ENCODE data around the gene SAP30BP.

The SAP30BP gene

DNA sequence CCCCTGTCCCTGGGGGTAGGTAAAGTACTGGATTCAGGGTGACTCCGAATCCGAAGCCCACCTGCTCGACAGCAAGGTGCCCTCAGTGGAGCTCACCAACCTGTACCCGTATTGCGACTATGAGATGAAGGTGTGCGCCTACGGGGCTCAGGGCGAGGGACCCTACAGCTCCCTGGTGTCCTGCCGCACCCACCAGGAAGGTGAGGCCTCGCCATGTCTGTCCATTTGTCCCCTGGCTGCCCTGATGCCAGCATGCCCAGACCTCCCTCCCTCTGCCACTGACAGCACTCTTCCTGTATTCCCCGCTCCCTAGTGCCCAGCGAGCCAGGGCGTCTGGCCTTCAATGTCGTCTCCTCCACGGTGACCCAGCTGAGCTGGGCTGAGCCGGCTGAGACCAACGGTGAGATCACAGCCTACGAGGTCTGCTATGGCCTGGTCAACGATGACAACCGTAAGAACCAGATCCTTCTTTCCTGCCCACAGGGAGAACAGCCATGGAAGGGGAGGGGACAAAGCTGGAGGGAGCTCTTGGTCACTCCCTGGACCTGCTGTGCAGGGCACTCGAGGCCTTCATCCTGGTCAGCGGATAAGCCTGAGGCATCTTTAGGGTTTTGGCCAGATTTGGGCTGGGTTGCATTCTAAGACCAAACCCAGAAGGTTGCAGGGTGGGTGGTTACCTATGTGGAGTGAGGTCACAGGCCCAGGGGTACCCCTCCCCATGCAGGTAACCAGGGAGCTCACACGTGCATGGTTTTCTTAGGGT is 83.7 kb downstream of the SAP30BP start:
- no peak for TF ChIP-seq CREB1 (IDR thresholded peaks at IDR 0.05; ENCODE audit: low read depth)
- TF ChIP-seq, protein P1, sequence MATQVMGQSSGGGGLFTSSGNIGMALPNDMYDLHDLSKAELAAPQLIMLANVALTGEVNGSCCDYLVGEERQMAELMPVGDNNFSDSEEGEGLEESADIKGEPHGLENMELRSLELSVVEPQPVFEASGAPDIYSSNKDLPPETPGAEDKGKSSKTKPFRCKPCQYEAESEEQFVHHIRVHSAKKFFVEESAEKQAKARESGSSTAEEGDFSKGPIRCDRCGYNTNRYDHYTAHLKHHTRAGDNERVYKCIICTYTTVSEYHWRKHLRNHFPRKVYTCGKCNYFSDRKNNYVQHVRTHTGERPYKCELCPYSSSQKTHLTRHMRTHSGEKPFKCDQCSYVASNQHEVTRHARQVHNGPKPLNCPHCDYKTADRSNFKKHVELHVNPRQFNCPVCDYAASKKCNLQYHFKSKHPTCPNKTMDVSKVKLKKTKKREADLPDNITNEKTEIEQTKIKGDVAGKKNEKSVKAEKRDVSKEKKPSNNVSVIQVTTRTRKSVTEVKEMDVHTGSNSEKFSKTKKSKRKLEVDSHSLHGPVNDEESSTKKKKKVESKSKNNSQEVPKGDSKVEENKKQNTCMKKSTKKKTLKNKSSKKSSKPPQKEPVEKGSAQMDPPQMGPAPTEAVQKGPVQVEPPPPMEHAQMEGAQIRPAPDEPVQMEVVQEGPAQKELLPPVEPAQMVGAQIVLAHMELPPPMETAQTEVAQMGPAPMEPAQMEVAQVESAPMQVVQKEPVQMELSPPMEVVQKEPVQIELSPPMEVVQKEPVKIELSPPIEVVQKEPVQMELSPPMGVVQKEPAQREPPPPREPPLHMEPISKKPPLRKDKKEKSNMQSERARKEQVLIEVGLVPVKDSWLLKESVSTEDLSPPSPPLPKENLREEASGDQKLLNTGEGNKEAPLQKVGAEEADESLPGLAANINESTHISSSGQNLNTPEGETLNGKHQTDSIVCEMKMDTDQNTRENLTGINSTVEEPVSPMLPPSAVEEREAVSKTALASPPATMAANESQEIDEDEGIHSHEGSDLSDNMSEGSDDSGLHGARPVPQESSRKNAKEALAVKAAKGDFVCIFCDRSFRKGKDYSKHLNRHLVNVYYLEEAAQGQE (IDR thresholded peaks at IDR 0.05; ENCODE audit: low read depth): no peak
- TF ChIP-seq EP300 (IDR thresholded peaks at IDR 0.05; ENCODE audit: borderline replicate concordance): no peak
- TF ChIP-seq FOXM1 (IDR thresholded peaks at IDR 0.05; ENCODE audit: borderline replicate concordance, low read depth): no peak
- no peak for TF ChIP-seq YY1 (IDR thresholded peaks at IDR 0.05; ENCODE audit: low read depth)
- TF ChIP-seq TEAD4 (IDR thresholded peaks at IDR 0.05): no peak
- TF ChIP-seq EGR1 (IDR thresholded peaks at IDR 0.05): no peak
- TF ChIP-seq CEBPB (IDR thresholded peaks at IDR 0.05): no peak
- TF ChIP-seq TAF1 (IDR thresholded peaks at IDR 0.05; ENCODE audit: low read depth): no peak
- no peak for TF ChIP-seq NFIC (IDR thresholded peaks at IDR 0.05)
- no peak for TF ChIP-seq RAD21 (IDR thresholded peaks at IDR 0.05; ENCODE audit: low read depth)
- TF ChIP-seq ZBTB7A (IDR thresholded peaks at IDR 0.05; ENCODE audit: low read depth): no peak
- TF ChIP-seq, protein P2, sequence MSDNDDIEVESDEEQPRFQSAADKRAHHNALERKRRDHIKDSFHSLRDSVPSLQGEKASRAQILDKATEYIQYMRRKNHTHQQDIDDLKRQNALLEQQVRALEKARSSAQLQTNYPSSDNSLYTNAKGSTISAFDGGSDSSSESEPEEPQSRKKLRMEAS (IDR thresholded peaks at IDR 0.05): no peak
- no peak for TF ChIP-seq TCF12 (IDR thresholded peaks at IDR 0.05; ENCODE audit: low read depth)

DNA sequence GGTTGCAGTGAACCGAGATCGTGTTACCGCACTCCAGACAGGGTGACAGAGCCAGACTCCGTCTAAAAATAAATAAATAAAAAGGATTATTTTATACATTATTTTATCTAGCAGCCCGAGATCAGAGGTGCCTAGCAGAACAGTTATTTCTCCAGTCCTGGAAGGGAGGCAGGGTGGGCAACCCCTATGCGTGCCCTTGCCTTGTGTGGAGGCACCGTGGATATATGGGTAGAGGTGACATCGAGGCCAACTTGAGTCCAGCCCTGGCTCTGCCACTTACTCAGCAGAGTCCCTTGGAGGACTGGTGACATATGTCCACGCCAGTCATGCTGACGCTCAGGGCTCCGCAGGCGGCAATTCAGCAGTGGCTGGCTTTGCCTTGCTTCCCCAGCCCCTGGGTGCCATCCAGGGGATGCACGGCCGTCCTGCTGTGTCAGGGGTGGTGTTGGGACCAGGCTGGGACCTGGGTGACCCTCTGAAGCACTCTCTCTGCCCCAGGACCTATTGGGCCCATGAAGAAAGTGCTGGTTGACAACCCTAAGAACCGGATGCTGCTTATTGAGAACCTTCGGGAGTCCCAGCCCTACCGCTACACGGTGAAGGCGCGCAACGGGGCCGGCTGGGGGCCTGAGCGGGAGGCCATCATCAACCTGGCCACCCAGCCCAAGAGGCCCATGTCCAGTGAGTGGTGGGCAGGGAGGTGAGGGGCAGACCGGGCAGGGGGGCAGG is 84.7 kb downstream of the SAP30BP start:
- TF ChIP-seq, protein P3, sequence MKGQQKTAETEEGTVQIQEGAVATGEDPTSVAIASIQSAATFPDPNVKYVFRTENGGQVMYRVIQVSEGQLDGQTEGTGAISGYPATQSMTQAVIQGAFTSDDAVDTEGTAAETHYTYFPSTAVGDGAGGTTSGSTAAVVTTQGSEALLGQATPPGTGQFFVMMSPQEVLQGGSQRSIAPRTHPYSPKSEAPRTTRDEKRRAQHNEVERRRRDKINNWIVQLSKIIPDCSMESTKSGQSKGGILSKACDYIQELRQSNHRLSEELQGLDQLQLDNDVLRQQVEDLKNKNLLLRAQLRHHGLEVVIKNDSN (IDR thresholded peaks at IDR 0.05): no peak
- no peak for TF ChIP-seq CREB1 (IDR thresholded peaks at IDR 0.05; ENCODE audit: low read depth)
- no peak for TF ChIP-seq ZBTB7A (IDR thresholded peaks at IDR 0.05; ENCODE audit: low read depth)
- no peak for TF ChIP-seq EGR1 (IDR thresholded peaks at IDR 0.05)
- TF ChIP-seq CEBPB (IDR thresholded peaks at IDR 0.05): no peak
- no peak for TF ChIP-seq EP300 (IDR thresholded peaks at IDR 0.05; ENCODE audit: borderline replicate concordance)
- TF ChIP-seq TEAD4 (IDR thresholded peaks at IDR 0.05): no peak
- no peak for TF ChIP-seq TAF1 (IDR thresholded peaks at IDR 0.05; ENCODE audit: low read depth)
- no peak for TF ChIP-seq RAD21 (IDR thresholded peaks at IDR 0.05; ENCODE audit: low read depth)
- no peak for TF ChIP-seq NFIC (IDR thresholded peaks at IDR 0.05)
- TF ChIP-seq TCF12 (IDR thresholded peaks at IDR 0.05; ENCODE audit: low read depth): no peak
- no peak for TF ChIP-seq YY1 (IDR thresholded peaks at IDR 0.05; ENCODE audit: low read depth)
- TF ChIP-seq, protein P1 (IDR thresholded peaks at IDR 0.05; ENCODE audit: low read depth): no peak
- TF ChIP-seq FOXM1 (IDR thresholded peaks at IDR 0.05; ENCODE audit: borderline replicate concordance, low read depth): no peak
- TF ChIP-seq, protein P2 (IDR thresholded peaks at IDR 0.05): no peak

DNA sequence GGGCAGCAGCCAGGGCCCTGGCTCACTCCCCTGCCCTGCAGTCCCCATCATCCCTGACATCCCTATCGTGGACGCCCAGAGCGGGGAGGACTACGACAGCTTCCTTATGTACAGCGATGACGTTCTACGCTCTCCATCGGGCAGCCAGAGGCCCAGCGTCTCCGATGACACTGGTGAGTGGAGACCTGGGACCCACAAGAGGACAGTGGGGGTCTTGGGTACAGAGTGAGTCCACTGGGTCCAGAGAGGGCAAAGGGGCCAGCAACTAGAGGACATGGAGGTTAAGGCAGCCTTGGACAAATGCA is 85.2 kb downstream of the SAP30BP start:
- no peak for TF ChIP-seq TAF1 (IDR thresholded peaks at IDR 0.05; ENCODE audit: low read depth)
- TF ChIP-seq ZBTB7A (IDR thresholded peaks at IDR 0.05; ENCODE audit: low read depth): no peak
- no peak for TF ChIP-seq EP300 (IDR thresholded peaks at IDR 0.05; ENCODE audit: borderline replicate concordance)
- TF ChIP-seq, protein P1 (IDR thresholded peaks at IDR 0.05; ENCODE audit: low read depth): no peak
- no peak for TF ChIP-seq RAD21 (IDR thresholded peaks at IDR 0.05; ENCODE audit: low read depth)
- TF ChIP-seq NFIC (IDR thresholded peaks at IDR 0.05): no peak
- no peak for TF ChIP-seq CREB1 (IDR thresholded peaks at IDR 0.05; ENCODE audit: low read depth)
- TF ChIP-seq, protein P3 (IDR thresholded peaks at IDR 0.05): no peak
- no peak for TF ChIP-seq TEAD4 (IDR thresholded peaks at IDR 0.05)
- no peak for TF ChIP-seq YY1 (IDR thresholded peaks at IDR 0.05; ENCODE audit: low read depth)
- TF ChIP-seq TCF12 (IDR thresholded peaks at IDR 0.05; ENCODE audit: low read depth): no peak
- no peak for TF ChIP-seq FOXM1 (IDR thresholded peaks at IDR 0.05; ENCODE audit: borderline replicate concordance, low read depth)
- no peak for TF ChIP-seq CEBPB (IDR thresholded peaks at IDR 0.05)
